ENCODE results near the gene LPAR3.

DNA sequence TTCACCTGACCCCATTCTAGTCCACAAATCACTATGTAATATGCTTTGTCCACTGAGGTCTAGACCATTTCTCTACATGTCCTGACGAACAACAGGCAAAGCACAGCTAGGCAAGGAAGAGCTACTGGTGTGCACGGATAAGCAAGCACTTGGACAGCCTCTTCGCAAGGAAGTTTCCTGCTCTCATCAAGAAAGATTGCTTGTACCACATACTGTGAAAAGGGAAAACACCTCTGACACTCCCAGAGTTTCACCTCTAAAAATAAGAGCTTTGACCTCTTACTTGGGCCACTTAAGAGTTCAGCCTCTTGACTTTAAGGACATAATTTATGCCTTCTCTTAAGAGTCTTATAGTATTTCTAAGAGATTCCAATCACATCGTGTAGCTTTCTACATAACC lies 36.0 kb upstream of the LPAR3 start:
- TF ChIP-seq POLR2A (IDR thresholded peaks at IDR 0.05) (no peak), EP300 (IDR thresholded peaks at IDR 0.05; ENCODE audit: low read depth) (no peak), POLR2AphosphoS5 (IDR thresholded peaks at IDR 0.05) (no peak)
- TF ChIP-seq, protein P1, sequence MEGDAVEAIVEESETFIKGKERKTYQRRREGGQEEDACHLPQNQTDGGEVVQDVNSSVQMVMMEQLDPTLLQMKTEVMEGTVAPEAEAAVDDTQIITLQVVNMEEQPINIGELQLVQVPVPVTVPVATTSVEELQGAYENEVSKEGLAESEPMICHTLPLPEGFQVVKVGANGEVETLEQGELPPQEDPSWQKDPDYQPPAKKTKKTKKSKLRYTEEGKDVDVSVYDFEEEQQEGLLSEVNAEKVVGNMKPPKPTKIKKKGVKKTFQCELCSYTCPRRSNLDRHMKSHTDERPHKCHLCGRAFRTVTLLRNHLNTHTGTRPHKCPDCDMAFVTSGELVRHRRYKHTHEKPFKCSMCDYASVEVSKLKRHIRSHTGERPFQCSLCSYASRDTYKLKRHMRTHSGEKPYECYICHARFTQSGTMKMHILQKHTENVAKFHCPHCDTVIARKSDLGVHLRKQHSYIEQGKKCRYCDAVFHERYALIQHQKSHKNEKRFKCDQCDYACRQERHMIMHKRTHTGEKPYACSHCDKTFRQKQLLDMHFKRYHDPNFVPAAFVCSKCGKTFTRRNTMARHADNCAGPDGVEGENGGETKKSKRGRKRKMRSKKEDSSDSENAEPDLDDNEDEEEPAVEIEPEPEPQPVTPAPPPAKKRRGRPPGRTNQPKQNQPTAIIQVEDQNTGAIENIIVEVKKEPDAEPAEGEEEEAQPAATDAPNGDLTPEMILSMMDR (IDR thresholded peaks at IDR 0.05): no peak

All from transverse colon (tissue), 4 donors.